Endothelial cell of umbilical vein (primary cell): ENCODE results near the gene IPO11.

Experiments used
- CTCF ChIP-seq, 2 donors: IDR thresholded peaks; 1 replicate in 1 of 2; 2 replicates in 1 of 2; pipeline ENCODE4 v1.5.1; 2011; ENCODE audit warnings: low read length in 2 of 2, mild to moderate bottlenecking in 2 of 2, moderate library complexity in 2 of 2, control low read depth in 1 of 2, inconsistent platforms in 1 of 2, low read depth in 1 of 2; ENCODE audit not compliant: insufficient read depth in 1 of 2; ENCODE audit errors: extremely low read depth in 1 of 2
- EZH2 ChIP-seq: IDR thresholded peaks from 2 replicates; pipeline ENCODE4 v1.6.1; 2012; ENCODE audit warnings: borderline replicate concordance, low read depth, mild to moderate bottlenecking, moderate library complexity, low read length, inconsistent platforms; ENCODE audit not compliant: severe bottlenecking
- JUN ChIP-seq: IDR thresholded peaks from 2 replicates; pipeline ENCODE4 v1.6.1; 2011; ENCODE audit warnings: borderline replicate concordance, low read depth; ENCODE audit not compliant: insufficient read length, insufficient read depth
- MAX ChIP-seq: IDR thresholded peaks from 2 replicates; pipeline ENCODE4 v1.6.1; 2011; ENCODE audit not compliant: insufficient read depth, insufficient read length
- MYC ChIP-seq: IDR thresholded peaks from one replicate; pipeline ENCODE4 v1.6.1; 2011; ENCODE audit warnings: mild to moderate bottlenecking, low read depth, low read length
- POLR2A ChIP-seq: IDR thresholded peaks from 2 replicates; pipeline ENCODE4 v1.6.1; 2012; ENCODE audit warnings: low read depth, mild to moderate bottlenecking, control low read depth, low read length
- POLR2AphosphoS5 ChIP-seq: IDR thresholded peaks from 2 replicates; pipeline ENCODE4 v1.6.1; 2012; ENCODE audit warnings: low read depth, mild to moderate bottlenecking, control low read depth, low read length, moderate library complexity; ENCODE audit not compliant: insufficient read depth

GRCh38 chr5:62385816-62386400, 26.7 kb upstream of the IPO11 start:
- no peak for TF ChIP-seq JUN
- TF ChIP-seq MYC: no peak
- no peak for TF ChIP-seq POLR2A
- no peak for TF ChIP-seq CTCF (IDR thresholded peaks at IDR 0.05; ENCODE audit: extremely low read depth in 1 of 2, insufficient read depth in 1 of 2, low read depth in 1 of 2, low read length in 2 of 2)
- no peak for TF ChIP-seq POLR2AphosphoS5
- no peak for TF ChIP-seq MAX
- no peak for TF ChIP-seq EZH2
